Measurements from ENCODE around the gene ABCB9. TPM values are rescaled to one million over a fixed set of nuclear protein-coding genes. Genes with fewer than 3 reads are reported as not detected.

Gene ABCB9
- total RNA-seq, 1 experiment from 2014 or later = 6.7 TPM

DNA sequence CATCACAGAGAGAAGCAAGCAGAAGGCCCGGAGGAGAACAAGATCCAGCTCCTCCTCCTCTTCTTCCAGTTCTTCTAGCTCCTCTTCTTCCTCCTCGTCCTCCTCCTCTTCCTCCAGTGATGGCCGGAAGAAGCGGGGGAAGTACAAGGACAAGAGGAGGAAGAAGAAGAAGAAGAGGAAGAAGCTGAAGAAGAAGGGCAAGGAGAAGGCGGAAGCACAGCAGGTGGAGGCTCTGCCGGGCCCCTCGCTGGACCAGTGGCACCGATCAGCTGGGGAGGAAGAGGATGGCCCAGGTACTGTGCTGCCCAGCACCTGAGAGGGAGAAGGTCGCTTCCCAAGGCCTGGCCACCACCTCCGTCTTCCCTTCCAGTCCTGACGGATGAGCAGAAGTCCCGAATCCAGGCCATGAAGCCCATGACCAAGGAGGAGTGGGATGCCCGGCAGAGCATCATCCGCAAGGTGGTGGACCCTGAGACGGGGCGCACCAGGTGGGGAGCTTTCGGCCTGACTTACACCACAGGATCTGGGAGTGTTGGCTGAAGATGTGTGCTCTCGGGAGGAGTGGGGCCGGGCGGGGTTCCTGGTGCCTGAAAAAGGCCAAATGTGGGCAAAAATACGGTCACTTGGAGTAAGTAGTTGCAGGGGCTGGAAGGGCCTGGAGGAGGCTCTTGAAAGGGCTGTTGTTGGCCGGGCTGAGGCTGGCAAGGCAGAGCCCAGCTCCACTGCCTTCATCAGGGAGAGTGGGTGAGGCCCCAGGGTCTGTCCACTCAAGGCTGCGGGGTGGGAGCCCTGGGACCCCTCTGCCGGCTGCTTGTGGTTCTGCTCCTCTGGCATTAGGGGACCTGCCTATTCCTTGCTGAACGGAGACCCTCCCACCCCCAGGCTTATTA, 15.6 kb upstream of the ABCB9 start:
- BruUV-seq (replicated peaks) = no TSS peak
- H3K27me3 ChIP-seq (replicated peaks; ENCODE audit: control insufficient read depth, insufficient read depth, low read length) = no peaks in the 10 kb centered on the region
- ChIA-PET CTCF (no interaction called here), POLR2A (interaction anchor here (0.6 kb wide), 1 partner anchor 88 kb away, joined by 4 read pairs; no protein-coding TSS in a partner anchor)
- H3K9me3 ChIP-seq = no peaks in the 10 kb centered on the region
- peaks cover 6% of the 10 kb centered on the region; the same call in 1 of the 2 replicates for H3K4me1 ChIP-seq
- no peaks in the 10 kb centered on the region for H3K36me3 ChIP-seq (ENCODE audit: control insufficient read depth, insufficient read depth, low read length)
- H3K9me3 Mint-ChIP-seq (ENCODE audit: unreplicated experiment) = no peaks in the 10 kb centered on the region
- H3K4me3 Mint-ChIP-seq (ENCODE audit: unreplicated experiment) = peak overlapping the region; percentile 89
- H3K4me3 ChIP-seq (ENCODE audit: low read depth, low read length) = peak overlapping the region; percentile 86
- intact Hi-C loops (cut with micrococcal nuclease; ENCODE audit: unreplicated experiment) = loop anchor here (10.0 kb wide), 1 partner anchor 163 kb away; no protein-coding TSS in a partner anchor
- TF ChIP-seq, protein P1, sequence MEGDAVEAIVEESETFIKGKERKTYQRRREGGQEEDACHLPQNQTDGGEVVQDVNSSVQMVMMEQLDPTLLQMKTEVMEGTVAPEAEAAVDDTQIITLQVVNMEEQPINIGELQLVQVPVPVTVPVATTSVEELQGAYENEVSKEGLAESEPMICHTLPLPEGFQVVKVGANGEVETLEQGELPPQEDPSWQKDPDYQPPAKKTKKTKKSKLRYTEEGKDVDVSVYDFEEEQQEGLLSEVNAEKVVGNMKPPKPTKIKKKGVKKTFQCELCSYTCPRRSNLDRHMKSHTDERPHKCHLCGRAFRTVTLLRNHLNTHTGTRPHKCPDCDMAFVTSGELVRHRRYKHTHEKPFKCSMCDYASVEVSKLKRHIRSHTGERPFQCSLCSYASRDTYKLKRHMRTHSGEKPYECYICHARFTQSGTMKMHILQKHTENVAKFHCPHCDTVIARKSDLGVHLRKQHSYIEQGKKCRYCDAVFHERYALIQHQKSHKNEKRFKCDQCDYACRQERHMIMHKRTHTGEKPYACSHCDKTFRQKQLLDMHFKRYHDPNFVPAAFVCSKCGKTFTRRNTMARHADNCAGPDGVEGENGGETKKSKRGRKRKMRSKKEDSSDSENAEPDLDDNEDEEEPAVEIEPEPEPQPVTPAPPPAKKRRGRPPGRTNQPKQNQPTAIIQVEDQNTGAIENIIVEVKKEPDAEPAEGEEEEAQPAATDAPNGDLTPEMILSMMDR (IDR thresholded peaks at IDR 0.05; ENCODE audit: insufficient read depth in 1 of 2, low read depth in 1 of 2, low read length in 1 of 2, severe bottlenecking in 1 of 2, unreplicated experiment in 1 of 2) = no peak
- peaks cover 6% of the 10 kb centered on the region for H3K4me1 Mint-ChIP-seq (ENCODE audit: low read depth, unreplicated experiment)
- peak overlapping the region; percentile 79 for H3K27ac Mint-ChIP-seq (ENCODE audit: unreplicated experiment)
- H3K36me3 Mint-ChIP-seq (ENCODE audit: insufficient read depth, unreplicated experiment) = peaks cover 45% of the 10 kb centered on the region
- DNase-seq = no peak
- no peaks in the 10 kb centered on the region for H3K27me3 Mint-ChIP-seq (ENCODE audit: insufficient read depth, unreplicated experiment)

DNA sequence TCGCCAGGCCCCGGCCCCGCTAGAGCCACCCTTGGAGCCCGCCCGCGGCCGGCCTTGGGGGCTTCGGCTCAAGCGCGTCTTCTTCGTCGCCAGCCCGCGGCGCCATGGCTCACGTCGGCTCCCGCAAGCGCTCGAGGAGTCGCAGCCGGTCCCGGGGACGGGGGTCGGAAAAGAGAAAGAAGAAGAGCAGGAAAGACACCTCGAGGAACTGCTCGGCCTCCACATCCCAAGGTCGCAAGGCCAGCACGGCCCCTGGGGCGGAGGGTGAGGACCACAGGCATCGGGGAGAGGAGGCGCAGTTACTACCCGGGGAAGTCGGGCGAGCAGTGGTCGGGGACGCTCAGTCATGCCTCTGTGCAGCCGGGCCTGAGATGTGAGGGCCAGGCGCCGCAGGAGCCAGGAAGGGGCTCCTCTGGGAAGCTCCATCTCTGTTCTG, 14.8 kb upstream of the ABCB9 start:
- BruUV-seq (replicated peaks) = no TSS peak
- H3K4me1 Mint-ChIP-seq (ENCODE audit: low read depth, unreplicated experiment) = peaks cover 6% of the 10 kb centered on the region
- peaks cover 45% of the 10 kb centered on the region for H3K36me3 Mint-ChIP-seq (ENCODE audit: insufficient read depth, unreplicated experiment)
- ChIA-PET POLR2A (interaction anchor here (0.6 kb wide), 1 partner anchor 87 kb away, joined by 4 read pairs; no protein-coding TSS in a partner anchor), CTCF (interaction anchor here (0.6 kb wide), 2 partner anchors 12 to 111 kb away, joined by 3 to 4 read pairs; no protein-coding TSS in a partner anchor)
- peak overlapping the region; percentile 89 for H3K4me3 Mint-ChIP-seq (ENCODE audit: unreplicated experiment)
- TF ChIP-seq, protein P1 (IDR thresholded peaks at IDR 0.05; ENCODE audit: insufficient read depth in 1 of 2, low read depth in 1 of 2, low read length in 1 of 2, severe bottlenecking in 1 of 2, unreplicated experiment in 1 of 2) = no peak
- Histone ChIP-seq H3K9me3 (no peaks in the 10 kb centered on the region), H3K36me3 (ENCODE audit: control insufficient read depth, insufficient read depth, low read length) (no peaks in the 10 kb centered on the region), H3K4me3 (ENCODE audit: low read depth, low read length) (peak overlapping the region; percentile 86), H3K4me1 (peaks cover 9% of the 10 kb centered on the region; the same call in 1 of the 2 replicates), H3K27me3 (replicated peaks; ENCODE audit: control insufficient read depth, insufficient read depth, low read length) (no peaks in the 10 kb centered on the region)
- no peaks in the 10 kb centered on the region for H3K9me3 Mint-ChIP-seq (ENCODE audit: unreplicated experiment)
- DNase-seq = peak in 1 of 2 experiments; percentile 44
- intact Hi-C loops (cut with micrococcal nuclease; ENCODE audit: unreplicated experiment) = loop anchor here (10.0 kb wide), 1 partner anchor 164 kb away; no protein-coding TSS in a partner anchor
- no peaks in the 10 kb centered on the region for H3K27me3 Mint-ChIP-seq (ENCODE audit: insufficient read depth, unreplicated experiment)
- peak overlapping the region; percentile 79 for H3K27ac Mint-ChIP-seq (ENCODE audit: unreplicated experiment)
